ENCODE results near the gene CDH2.

CDH2 gene

DNA sequence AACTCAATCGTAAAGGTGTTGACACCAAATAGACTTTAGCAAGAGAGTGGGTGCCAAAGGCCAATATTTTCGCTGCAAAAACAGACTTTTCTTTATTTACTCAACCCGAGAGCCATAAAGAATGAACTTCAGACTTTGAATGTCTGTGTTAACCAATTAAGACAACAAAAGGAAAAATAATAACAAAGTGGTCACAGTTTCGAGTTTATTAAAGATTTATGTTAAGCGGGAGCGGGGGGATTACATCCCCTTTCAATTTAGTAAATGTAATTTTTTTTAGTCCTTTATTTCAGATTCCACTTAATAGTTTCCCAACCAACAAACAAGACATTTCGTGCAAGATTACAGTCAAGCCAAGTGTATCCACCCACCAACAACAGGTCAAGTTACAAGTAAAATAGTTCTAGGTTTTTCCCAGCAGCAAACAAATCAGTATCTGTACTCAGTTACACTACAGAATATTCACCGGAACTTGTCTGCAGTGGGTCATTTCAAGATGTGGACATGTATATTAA lies 9.0 kb downstream of the CDH2 start:
- DNase-seq, result no peak

DNA sequence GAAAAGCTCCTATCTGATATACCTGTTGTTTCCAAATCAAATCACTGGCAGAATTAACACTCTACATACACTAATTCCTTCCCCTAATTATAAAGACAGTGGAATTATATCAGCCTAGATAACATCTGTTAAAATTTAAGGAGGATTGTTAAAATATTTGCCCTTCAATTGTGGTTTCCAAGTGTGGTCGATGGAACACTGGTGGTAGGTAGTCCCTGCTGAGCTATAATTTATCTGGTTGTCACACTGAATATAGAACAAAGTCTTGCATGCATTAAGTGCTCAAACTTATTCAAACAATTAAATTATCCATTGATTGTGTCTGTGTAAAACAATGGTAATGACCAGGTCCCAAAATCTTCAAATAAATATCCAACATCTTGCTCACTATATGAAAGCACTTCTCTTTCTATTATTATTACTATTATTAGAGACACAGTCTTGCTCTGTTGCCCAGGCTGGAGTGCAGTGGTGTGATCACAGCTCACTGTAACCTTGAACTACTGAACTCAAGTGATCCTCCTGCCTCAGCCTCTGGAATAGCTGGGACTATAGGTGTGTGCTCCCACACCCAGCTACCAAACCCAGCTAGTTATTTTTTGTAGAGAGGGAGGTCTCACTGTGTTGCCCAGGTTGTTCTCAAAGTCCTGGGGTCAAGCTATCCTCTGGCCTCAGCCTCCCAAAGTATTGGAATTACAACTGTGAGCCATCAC lies 12.0 kb downstream of the CDH2 start:
- no peak for DNase-seq

DNA sequence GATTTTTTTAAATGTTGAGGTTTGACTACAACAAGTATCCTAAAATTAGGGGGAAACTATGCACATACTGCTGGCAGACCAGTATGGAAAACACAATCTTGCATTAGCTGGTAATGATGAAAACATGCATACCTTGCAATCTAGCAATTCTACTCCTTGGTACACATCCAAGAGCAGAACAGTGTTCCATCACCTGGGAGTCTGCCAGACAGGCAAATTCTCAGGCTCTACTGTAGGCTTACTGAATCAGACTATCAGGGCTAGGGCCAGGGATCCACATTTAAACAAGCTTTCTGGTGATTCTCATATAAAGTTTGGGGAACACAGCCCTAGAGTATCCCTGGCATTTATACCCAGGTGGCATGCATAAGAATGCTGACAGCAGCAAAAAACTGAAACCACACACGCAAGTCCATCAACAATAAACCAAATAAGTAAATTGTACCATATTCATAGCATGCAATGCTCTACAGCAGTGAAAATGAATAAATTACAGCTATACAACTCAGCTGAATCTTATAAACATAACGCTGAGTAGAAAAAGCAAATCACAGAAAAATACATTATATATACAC lies 13.6 kb downstream of the CDH2 start:
- no peak for DNase-seq

DNA sequence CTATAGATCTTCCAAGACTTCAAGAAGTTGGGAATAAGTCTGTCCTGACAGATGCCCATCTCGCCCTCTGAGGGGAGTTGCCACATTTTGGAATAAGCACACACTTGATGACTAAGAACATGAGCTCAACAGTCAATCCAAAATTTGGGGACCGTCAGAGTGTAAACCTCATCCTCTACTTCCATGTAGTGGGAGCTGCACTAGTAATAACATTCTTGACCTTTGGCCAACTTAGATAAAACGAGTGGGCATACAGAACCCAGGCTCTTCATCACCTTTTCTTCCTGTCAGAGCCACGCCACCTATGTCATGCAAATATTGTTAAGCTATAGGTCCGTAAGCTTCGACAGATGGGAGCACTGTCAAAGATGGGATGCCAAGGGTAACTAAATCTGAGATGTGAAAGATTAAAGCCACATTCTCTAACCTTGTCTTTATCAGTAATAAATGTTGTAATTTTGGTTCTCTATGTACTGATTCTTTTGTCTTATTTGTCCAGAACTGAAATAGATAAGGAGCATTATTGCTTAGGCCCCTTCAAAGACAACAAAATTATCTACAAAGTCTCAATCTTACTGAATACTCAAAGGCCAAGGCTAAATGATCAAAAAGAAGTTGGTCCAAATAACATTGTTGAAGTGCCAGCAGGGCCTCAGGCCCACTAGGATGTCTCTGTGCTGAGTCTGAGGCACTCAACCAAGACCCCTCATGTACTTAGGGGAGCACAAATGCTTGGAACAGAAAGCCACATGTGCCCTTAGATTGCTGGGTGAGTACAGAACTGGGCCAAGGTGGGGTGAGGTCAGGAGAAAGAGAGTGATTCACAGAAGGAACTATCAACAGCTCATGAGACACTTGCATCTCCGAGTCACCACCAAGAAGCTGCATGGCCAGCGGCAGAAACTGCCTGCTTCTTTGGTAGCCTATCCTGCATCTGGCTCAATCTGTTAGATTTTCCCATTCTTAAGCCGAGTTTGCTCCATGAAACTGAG lies 15.0 kb downstream of the CDH2 start:
- DNase-seq, result no peak

DNA sequence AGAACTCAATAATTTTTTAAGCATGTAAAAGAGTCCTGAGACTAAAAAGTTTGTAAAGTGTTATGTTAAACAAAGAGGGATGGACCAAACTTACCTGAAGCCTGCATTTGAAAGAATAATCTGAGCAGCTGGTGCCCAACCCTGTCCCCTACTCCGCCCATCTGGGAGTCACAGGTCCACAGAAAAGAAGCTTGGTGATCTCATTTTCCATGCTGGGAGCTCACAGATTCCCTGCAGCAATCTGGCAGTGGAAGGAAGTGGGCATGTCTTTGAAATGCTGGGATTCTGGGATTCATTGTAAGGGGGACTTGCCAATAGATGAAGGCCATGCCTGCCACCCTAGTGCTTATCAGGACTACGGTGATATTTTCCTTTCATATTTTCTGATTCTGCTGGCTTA lies 17.9 kb downstream of the CDH2 start:
- DNase-seq, result no peak

DNA sequence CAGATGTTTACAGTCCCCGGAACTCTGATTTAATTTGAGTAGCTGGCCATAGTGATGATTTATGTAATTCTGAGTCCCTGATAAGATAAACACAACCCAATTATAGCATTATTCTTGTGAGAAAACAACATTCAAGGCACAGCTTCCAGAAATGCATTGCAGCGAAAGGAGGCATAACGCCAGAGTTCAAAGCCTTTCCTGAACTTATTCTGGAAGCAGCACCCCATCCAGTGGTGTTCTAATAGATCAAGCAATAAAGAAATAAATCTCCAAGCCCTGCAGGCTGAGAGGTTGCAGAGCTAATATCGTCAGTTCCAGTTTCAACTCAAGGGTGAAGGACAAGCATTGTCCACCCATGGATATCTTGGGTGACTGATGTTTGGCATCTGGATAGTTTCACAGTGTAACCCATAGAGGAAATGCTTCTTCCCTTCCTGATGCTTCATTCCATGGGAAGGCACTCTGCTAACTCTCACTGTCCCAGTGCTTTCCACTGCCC lies 18.8 kb downstream of the CDH2 start:
- no peak for DNase-seq

DNA sequence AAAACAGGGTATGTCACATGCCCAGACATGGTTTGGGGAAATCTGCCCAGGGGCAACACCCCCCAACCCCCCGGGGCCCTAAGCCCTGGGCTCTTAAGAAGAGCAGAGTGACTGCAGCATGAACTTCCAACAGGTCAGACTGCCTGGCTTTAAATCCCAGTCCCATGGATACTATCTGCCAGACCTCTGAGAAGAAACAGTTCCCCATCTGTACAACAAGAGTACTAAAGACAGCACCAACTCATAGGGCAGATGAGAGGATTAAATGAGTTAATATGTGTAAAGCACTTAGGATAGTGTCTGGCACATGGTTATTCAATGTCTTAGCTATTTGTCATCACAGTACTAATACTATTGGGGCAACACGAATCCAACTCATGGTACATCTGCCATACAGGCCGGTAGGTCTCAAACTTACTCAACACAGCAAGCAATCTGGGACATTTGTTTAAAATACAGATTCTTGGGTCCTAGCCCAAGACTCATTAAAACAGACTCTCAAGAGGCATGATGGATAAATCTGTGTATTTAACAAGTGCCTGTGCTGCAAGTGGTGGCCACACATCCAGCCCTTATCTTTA lies 23.4 kb downstream of the CDH2 start:
- DNase-seq, result no peak

DNA sequence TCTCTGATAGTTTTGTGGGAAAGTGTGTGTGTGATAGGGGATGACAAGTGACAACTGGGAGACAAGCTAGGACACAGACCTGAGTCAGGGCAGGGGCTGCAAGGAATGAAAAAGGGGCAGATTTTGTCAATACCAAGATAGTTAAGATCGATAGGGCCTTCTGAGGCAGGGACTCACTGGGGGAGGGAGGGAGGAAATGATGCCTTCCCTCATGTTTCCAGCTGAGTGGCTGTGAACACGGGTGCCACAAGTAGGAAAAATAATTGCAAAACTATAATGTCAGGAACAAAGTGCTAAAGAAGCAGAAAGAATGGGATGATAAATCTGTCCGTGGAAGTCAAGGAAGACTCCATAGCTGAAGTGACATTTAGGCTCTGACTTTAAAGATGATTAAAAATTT lies 24.2 kb downstream of the CDH2 start:
- no peak for DNase-seq

DNA sequence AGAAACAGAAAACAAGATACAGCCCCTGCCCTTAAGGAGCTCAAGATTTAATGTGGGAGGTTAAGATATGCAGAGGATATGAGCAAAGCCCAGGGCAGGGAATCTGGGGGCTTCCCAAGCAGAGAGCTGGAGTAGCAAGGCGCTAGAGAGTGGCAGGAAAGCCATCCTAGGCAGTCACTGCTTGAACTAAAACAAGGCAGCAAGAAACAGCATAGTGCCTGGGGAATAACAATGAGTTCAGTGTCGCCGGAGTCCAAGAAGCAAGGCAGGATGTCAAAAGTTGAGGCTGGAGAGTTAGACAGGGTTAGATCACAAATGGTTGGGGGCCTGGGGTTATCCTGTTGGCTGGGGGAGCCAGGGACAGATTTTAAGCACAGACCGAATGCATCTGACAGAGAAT lies 24.6 kb downstream of the CDH2 start:
- no peak for DNase-seq

DNA sequence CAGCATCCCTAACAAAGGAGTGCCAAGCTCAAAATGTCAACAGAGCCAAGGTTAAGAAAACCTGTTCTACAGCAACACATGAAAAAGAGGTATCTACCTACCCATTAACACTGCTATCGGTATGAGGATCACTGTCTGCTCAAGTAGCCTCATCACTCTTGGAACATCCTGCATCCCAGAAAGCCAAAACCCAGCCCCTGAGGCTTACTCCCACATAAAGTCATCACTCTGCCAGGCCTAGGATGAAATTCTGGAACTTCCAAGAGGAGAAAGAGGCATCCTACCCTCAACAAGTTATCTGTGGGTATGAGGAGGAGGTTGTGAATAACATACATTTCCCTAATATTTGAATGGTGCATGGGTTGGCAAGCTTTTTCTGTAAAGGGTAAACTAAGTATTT lies 25.5 kb downstream of the CDH2 start:
- no peak for DNase-seq

DNA sequence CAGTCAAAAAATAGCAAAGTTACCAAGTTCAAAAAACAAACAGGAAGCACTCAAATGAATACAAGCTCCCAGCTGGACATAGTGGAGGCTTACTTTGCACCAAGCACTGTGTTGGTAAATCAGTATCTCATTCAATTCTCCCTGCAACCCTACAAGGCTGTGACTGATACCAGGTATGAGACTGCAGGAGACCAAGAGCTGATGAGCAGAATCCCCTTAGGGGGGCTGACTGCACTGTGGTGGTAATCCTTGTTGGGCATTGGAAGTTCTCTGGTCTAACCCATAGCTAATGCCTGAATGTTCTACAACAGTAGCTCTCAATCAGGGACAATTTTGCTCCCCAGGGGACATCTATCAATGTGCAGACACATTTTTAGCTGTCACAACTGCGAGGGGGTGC lies 26.0 kb downstream of the CDH2 start:
- DNase-seq, result no peak

DNA sequence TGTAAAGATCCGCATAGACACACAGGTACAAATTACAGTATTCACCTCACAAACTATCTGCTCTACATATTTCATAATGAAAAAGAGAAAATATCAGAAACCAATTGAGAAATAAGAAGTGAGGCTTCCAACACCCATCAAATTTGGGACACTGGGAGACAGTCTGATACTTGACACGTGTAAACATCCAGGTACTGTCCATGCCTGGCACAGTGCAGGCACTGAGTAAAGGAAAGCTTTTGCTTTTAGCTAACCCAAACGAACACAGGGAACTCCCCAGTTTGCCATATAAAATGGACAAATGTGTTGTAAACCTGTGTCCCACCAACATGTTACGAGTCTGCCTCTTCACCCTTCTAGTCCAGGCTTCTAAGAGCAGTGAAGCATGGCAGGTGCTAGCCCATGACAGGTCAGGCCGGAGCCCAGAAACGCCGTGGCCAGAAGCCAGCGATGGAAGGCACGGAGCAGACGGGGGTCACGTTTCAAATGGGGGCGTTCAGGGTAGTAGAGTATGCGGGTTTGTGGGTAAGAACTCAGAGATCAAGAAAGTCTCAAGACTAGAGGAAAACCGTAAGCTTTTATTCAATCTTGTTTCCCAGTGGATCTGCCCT lies 27.0 kb downstream of the CDH2 start:
- DNase-seq, result no peak

DNA sequence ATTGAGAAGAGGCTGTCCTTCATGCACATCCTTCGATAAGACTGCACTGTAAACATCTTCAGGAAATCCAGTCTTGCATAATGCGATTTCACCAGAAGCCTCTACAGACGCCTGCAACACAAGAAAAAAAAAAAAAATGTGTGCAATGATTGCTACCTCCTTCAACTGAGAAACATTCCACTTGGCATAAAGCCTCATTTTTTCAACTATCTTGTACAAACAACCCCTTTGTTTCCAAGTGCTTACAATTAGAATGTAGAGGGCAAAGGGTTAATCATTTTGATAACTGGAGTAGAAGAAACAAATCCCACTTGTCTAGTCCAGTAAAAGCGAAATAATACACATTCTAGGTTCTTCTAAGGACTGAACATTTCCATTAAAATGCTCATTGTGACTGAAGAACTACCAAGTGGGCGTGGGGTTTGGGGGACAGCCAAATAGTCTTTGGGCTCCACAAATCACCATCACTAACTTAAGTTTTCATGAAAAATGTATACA lies 29.2 kb downstream of the CDH2 start:
- no peak for DNase-seq

DNA sequence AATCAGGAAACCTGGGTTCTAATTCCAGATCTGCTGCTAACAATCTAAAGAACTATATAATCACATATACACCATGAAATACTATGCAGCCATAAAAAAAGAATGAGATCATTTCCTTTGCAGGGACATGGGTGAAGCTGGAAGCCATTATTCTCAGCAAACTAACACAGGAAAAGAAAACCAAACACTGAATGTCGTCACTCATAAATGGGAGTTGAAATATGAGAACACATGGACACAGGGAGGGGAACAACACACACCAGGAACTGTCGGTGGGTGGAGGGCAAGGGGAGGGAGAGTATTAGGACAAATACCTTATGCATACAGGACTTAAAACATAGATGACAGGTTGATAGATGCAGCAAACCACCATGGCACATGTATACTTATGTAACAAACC lies 33.2 kb downstream of the CDH2 start:
- DNase-seq, result no peak

DNA sequence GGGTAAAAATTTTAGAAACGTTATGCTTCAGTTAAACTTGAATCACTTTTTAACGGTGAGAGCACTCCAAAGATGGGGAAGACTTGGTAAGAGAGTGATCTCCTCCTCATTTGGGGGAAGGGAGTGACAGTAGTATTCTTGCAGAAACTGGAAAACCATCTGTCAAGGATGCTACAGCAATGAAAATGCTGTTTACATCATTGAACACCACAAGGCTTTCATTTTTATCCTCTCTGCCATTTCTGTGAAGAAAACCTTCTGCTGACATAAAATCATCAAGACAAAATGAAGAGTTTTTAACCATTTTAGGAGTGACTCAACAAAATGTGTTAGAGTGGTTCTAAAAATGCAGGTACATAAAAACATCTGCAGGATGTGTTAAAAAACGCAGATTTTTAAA lies 38.1 kb downstream of the CDH2 start:
- DNase-seq, result no peak

DNA sequence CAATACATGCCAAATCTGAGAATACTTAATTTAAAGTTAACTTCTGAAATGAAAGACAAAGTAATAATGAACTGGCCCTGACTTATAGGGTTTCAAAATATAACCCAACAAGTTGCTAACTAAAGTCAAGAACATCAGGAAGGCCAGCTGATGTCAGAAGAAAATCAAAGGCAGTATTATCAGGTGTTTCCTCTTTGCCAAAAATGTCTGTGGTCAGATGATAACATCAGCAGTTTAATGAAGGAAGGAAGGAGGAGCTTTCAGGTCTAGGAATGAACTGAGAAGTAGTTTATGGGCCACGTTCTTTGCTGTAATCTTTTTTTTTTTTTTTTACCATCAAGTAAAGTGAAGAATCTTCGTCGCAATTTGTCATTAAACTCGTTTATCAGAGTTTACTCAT lies 40.9 kb downstream of the CDH2 start:
- no peak for DNase-seq

DNA sequence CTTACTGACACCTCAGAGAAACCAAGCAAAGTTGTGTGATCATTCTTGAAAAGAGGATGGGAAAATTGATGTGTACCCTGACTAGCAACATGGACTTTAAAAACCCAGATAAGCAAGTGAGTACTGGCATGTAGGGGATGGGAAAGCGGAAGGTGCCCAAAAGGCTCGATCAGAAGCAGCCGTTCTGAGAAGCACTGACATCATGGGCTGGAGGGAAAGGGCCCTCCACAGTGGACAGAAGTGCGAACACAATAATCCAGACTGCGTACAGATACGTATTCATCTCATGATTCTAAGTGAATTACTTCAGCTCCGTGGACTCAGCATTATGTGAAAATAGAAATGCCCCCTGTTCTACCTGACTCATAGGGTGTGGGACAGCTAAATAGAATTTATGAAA lies 42.2 kb downstream of the CDH2 start:
- no peak for DNase-seq

DNA sequence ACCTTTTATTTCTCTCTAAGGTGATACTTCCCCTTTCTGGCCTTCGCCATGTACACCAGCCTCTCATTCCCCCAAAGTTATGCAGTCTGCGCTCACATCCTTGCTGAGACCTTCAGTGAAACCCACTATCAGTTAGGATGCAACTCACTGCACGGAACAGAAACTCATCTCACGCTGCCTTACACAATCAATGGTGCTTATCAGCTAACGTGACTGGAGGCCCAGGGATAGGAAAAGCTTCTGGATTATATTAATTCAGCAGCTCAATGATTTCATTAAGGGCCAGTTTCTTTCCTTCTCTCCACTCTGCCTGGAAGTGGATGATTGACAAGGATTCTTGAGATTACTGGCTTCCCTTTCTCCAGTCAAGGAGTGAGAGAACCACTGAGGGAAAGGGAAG lies 44.8 kb downstream of the CDH2 start:
- no peak for DNase-seq

DNA sequence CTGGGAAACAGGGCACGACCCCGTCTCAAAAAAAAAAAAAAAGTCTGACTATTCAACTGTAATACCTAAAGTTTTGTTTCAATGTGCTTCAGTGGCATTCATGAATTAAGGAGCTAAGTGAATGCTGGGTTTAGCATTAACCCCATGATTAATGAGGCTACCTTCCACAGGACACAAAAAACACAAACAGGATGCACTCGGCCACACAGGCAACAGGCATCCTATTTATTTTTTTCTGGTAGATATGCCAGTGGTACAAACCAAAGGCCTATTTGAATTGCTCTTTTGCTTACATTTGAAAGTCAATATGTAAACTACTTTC lies 48.3 kb downstream of the CDH2 start:
- no peak for DNase-seq

DNA sequence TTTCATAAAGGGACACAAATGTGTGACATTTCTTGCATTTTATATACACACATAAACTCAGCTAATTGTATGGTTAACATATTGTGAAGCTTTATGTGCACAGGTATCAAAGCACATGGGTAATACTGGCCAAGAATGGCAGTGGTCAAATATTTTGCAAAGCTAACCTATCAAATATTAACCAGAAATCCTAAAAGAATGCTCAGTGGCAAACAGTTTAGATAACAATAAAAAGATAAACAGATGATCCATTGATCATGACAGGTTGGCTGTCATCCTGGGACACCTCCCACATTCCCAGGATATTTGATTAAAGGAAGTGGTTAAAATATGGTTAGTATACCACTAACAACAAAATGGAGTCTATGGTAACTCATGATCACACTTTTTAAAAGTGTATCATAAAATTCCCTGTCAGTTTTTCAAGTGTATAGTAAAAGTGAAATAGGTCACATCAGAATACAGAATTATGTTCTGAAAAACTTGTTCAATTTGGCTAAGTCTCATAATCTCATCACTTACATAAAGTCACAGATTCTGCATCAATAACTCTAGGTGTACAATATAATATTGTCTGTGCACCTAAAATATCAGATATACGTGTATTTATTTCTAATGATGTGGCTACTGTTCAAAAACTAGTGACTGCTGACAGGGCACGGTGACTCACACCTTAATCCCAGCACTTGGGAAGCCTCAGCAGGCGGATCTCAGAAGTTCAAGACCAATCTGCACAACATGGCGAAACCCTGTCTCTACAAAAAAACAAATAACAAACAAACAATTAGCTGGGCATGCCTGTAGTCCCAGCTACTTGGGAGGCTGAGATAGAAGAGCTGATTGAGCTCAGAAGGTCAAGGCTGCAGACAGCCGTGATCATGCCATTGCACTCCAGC lies 48.9 kb downstream of the CDH2 start:
- DNase-seq, result no peak

DNA sequence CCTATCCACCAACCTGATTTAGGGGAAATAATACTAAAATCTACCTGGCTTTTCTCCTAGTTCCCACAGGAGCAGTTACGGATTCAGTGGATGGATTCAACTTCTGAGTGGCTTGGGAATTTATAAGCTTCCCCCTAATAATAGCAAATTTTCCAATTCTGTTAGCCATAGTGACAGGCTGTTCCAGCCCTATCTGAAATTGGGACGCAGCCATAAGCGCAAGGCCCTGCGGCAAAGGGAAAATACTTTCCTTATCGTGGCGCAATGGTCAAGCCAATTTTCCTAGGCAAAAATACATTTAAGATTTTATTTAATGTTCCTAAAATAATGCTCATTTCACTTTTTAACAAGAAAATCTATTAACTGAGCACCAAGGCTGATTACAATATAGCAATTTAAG lies 49.7 kb downstream of the CDH2 start:
- DNase-seq, result no peak

DNA sequence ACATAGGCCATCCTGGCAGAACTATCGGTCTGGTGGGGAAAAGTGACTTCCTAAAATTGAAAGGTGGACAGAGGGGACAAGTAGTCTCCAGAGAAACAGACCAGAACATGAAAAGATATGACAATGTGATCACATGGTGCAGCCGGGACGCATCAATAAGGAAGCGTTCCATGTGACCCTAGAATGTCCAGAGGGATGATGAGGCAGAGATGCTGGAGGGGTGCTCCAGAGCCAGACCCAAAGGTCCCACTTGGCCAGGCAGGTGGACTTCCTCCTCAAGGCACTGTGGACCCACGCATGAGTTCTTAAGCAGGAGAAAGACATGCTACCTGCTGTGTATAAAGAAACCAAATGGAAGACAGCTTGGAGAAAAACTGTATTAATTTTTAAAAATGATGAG lies 50.2 kb downstream of the CDH2 start:
- no peak for DNase-seq
